ENCODE measurements around the gene CASZ1.

- TF ChIP-seq CTCF (conservative IDR thresholded peaks at IDR 0.05 in 1 of 2, IDR thresholded peaks at IDR 0.05 in 1 of 2; ENCODE audit: low read depth in 1 of 2, low read length in 2 of 2) (no peak), EZH2 (IDR thresholded peaks at IDR 0.05; ENCODE audit: low read length, missing control alignments) (no peak)
Observed at GRCh38 chr1:10685808-10686403, 110.5 kb downstream of the CASZ1 start.
